NCI-H526 (cell line): ENCODE results near the gene CFTR.
"Not testable (repeated sequence)": the region's sequence is repeated elsewhere in the genome, so short reads cannot be mapped to it uniquely, and the experiment has no call there.

Experiments used
- DNase-seq, 2 experiments: peaks; one replicate each; lab custom pipeline; 2025; lab: John Stamatoyannopoulos, UW

Gene CFTR

DNA sequence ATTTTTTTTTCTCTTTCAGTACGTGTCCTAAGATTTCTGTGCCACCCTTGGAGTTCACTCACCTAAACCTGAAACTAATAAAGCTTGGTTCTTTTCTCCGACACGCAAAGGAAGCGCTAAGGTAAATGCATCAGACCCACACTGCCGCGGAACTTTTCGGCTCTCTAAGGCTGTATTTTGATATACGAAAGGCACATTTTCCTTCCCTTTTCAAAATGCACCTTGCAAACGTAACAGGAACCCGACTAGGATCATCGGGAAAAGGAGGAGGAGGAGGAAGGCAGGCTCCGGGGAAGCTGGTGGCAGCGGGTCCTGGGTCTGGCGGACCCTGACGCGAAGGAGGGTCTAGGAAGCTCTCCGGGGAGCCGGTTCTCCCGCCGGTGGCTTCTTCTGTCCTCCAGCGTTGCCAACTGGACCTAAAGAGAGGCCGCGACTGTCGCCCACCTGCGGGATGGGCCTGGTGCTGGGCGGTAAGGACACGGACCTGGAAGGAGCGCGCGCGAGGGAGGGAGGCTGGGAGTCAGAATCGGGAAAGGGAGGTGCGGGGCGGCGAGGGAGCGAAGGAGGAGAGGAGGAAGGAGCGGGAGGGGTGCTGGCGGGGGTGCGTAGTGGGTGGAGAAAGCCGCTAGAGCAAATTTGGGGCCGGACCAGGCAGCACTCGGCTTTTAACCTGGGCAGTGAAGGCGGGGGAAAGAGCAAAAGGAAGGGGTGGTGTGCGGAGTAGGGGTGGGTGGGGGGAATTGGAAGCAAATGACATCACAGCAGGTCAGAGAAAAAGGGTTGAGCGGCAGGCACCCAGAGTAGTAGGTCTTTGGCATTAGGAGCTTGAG, at the start of gene CFTR:
CFTR (plus strand) TSS at position 801 of the 830 bp plus-strand sequence. CDS start 70 bp downstream, outside the sequence.
- DNase-seq: no peak

- DNase-seq: no peak
Measured at GRCh38 chr7:117435475-117436043, 44.3 kb upstream of the CFTR start.

DNA sequence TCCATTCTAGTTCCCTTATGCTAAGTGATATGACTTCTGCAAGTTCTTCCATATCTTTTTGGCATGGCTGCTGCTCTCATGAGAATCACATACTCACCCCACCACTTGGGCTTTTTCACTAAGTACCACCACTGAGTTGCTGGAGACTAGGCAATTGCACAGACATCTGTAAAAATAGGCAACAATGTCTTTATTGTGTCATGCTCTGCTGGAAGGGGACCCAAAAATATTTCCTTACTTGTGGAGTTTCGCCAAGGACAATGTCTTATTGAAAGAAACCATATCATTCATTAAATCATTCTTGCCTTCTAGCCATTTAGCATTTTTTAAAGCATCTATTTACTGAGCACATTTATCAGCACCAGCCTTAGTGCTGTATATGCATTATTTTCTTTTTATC, 35.2 kb upstream of the CFTR start:
- no peak for DNase-seq

- DNase-seq: no peak
Measured at GRCh38 chr7:117445206-117445605, 34.6 kb upstream of the CFTR start.

DNA sequence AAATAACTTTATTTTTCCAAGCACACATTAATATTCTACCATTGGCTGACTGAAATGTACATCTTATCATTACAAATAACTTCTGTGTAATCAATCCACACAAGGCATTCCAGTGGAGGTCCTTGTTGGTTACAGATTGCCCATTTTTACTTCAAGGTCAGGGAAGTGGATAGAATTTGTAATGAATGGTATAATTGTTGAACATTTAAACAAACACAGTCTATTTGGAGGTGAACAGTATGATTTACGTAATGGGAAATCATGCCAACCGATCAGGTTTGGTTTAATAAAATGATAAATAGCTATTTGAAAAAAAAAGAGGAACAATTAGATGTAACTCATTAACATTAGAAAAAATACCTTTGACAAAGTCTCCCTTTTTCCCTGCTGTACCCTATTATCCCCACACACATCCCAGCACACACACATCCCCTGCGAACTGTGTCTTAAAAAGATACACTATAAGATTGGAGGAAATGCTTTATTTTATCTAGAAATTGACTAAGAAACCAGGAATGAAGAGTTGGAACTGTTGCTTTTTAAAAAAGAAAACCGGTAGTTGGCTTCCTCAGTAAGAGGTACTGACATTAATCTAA, 33.5 kb upstream of the CFTR start:
- DNase-seq: no peak

DNA sequence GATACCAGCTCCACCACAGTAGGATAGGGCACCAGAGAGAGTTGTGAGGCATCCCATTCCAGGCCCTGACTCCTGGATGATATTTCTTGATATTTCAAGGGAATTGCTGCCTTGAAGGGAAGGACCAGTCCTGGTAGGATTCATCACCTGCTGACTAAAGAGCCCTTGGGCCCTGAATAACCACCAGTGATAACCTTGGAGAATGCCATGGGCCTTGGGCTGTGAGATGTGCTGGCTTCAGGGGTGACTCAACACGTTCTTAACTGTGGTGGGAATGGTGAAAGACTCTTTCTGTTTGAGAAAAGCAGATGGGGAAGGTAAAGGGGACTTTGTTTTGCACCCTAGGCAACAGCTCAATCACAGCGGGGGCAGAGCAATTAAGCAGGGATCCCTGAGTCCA, 31.2 kb upstream of the CFTR start:
- no peak for DNase-seq

- peak; percentile 17 to 36 for DNase-seq
Measured at GRCh38 chr7:117458977-117459583, 20.7 kb upstream of the CFTR start.

DNA sequence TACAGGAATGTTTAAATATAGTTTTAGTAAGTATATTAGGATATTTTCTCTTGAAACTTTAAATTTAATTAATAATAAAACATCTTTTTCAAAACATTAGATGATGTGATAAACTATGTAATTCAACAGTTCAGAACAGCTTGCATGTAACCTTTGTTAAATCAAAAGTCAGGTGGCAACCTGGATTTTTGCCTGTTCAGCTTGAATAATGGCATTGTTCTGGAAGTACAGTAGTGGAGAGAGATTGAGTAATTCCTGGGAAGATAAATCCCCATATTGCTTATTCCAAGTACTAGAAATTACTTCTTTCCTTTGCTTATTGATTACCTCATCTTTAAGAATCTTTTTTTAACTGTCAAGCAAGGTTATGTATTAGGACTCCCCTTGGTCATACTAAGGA, 20.1 kb upstream of the CFTR start:
- no peak for DNase-seq

- DNase-seq: not testable (repeated sequence)
Measured at GRCh38 chr7:117460815-117461214, 19.0 kb upstream of the CFTR start.

- DNase-seq: no peak
Measured at GRCh38 chr7:117468174-117468573, 11.7 kb upstream of the CFTR start.

GRCh38 chr7:117470777-117471176, 9.0 kb upstream of the CFTR start:
- DNase-seq: no peak

GRCh38 chr7:117472335-117472734, 7.5 kb upstream of the CFTR start:
- DNase-seq: no peak

- no peak for DNase-seq
Measured at GRCh38 chr7:117476557-117477215, 3.1 kb upstream of the CFTR start.

DNA sequence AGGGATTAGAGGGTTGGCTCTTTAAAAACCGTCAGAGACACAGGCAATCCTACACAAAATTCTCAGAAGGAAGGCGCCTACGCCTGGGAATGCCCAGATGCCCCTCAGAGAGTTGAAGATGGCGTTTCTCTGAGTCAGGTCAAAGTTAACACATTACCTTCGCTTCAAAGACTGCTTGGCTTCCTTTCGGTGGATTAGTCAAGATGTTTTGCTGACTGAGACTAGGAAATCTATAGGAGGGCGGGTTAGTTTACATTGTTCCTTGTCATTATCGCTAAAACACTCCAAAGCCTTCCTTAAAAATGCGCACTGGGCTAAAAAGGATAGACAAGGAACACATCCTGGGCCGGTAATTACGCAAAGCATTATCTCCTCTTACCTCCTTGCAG, 995 bp upstream of the CFTR start:
- no peak for DNase-seq

GRCh38 chr7:117480055-117480362, 184 bp downstream of the CFTR start:
- no peak for DNase-seq

DNA sequence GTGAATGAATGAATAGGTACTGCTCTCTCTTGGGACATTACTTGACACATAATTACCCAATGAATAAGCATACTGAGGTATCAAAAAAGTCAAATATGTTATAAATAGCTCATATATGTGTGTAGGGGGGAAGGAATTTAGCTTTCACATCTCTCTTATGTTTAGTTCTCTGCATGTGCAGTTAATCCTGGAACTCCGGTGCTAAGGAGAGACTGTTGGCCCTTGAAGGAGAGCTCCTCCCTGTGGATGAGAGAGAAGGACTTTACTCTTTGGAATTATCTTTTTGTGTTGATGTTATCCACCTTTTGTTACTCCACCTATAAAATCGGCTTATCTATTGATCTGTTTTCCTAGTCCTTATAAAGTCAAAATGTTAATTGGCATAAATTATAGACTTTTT, 1.2 kb downstream of the CFTR start:
- DNase-seq: no peak

DNA sequence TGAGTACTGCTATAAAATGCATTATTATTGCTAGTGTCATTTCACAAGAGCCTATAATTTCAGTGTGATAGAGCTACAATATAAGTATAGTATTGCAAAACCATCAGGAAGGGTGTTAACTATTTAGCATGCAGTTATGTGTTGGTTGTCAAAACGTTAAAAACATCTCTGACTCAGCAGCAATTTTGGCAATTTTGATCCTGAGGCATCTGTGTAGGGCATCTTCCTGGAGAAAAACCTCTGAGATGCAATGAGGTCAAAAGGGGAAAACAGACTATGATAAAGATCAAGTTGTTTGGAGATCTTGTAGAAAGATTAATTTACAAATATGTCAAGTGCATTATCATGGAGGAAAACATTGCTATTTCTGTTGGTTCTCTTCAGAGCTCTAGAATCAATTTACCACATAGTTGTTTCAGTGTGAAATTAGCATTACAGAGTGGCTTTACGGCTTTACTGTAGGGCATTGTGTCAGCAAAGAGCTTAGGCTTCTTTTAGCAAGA, 5.3 kb downstream of the CFTR start:
- no peak for DNase-seq

- no peak for DNase-seq
Measured at GRCh38 chr7:117489016-117489415, 9.2 kb downstream of the CFTR start.

DNA sequence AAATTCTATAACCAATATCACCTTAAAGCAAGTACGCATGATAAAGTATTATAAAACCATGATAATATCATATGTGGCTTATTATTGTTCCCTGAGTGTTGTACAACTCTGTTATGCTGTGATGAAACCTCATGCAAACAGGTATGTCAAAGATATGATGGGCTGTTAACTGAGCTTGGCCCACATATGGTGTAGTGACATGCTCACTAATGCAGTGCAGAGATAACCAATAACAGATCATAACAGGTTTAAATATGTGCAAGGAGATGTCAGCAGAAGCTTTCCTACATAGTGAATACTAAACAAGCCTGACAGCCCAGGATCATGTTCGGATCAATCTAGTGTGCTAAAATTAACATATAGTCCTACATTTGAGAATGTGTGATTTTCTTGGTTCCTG, 9.6 kb downstream of the CFTR start:
- DNase-seq: no peak

GRCh38 chr7:117489911-117490310, 10.1 kb downstream of the CFTR start:
- DNase-seq: no peak

- no peak for DNase-seq
Measured at GRCh38 chr7:117492649-117493048, 12.8 kb downstream of the CFTR start.

DNA sequence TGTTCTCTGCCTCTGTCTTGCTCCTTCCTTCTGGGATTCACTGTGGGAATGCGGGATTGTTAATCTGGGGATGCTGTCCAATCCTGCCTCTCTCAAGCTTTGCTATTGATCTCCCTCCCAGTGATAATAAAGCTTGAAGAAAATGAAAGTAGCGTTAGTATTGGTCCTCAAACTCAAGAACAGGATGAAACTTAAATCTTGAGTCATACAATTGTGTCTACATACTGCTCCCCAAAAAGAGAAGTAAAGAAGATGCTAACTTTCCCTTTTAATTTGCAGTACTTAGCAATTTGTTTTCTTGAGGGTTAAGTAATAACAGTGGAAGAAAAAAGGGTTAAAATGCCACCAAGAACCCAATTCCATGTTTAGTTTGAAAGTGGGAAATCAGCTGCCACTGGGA, 13.6 kb downstream of the CFTR start:
- DNase-seq: no peak
